Naive thymus-derived CD4-positive, alpha-beta T cell (primary cell): ENCODE results near the gene DIS3L2. TPM values are rescaled to one million over a fixed set of nuclear protein-coding genes. Genes with fewer than 3 reads are reported as not detected.
"Not testable (repeated sequence)": the region's sequence is repeated elsewhere in the genome, so short reads cannot be mapped to it uniquely, and the experiment has no call there.

Source experiments
- ATAC-seq: fragments of 150-1000 bp; cut with Tn5 transposase; 2 replicates; pipeline ENCODE4 v1.10.0; 2021; ENCODE audit warnings: mild to moderate bottlenecking, moderate library complexity
- CTCF ChIA-PET: fragments of 350-600 bp; sonication (Branson Sonifier 250); formaldehyde crosslinking; loops from one replicate; lab custom pipeline; 2021; ENCODE audit warnings: antibody characterized with exemption; lab: Charles Lee
- POLR2A ChIA-PET: fragments of 350-600 bp; sonication (Branson Sonifier 250); formaldehyde crosslinking; loops from one replicate; lab custom pipeline; 2021; ENCODE audit warnings: antibody characterized with exemption, inconsistent platforms; lab: Charles Lee
- DNase-seq, 9 donors: peaks; one replicate each; pipeline versions ENCODE4 v3.0.0 to v3.0.0-alpha.2; 2020 to 2022; ENCODE audit warnings: mixed read lengths in 1 of 9
- H3K27ac ChIP-seq: one replicate; pipeline ENCODE4 v1.7.0; 2013; ENCODE audit warnings: mild to moderate bottlenecking, low read depth, low read length, moderate library complexity
- H3K27me3 ChIP-seq, 2 donors: one replicate each; pipeline ENCODE4 v1.7.0; 2013; ENCODE audit warnings: low read length in 2 of 2, mild to moderate bottlenecking in 2 of 2, moderate library complexity in 2 of 2; ENCODE audit not compliant: control insufficient read depth in 2 of 2, insufficient read depth in 2 of 2
- H3K36me3 ChIP-seq, 3 experiments: 1 replicate in 2 of 3; 2 replicates in 1 of 3; pipeline ENCODE4 v1.7.0; 2013; ENCODE audit warnings: low read length in 3 of 3, mild to moderate bottlenecking in 3 of 3, moderate library complexity in 1 of 3; ENCODE audit not compliant: insufficient read depth in 3 of 3, control insufficient read depth in 2 of 3
- H3K4me1 ChIP-seq, 2 donors: one replicate each; pipeline ENCODE4 v1.7.0; 2013; ENCODE audit warnings: low read length in 2 of 2, mild to moderate bottlenecking in 2 of 2, moderate library complexity in 1 of 2; ENCODE audit not compliant: control insufficient read depth in 2 of 2, insufficient read depth in 2 of 2
- H3K4me3 ChIP-seq: 2 replicates; pipeline ENCODE4 v1.7.0; 2013; ENCODE audit warnings: mild to moderate bottlenecking, low read length
- H3K9me3 ChIP-seq, 3 experiments: 1 replicate in 2 of 3; 2 replicates in 1 of 3; pipeline ENCODE4 v1.7.0; 2013; ENCODE audit warnings: low read length in 3 of 3; ENCODE audit not compliant: control insufficient read depth in 2 of 3
- H3K27ac Mint-ChIP-seq, 9 donors: one replicate each; pipeline ENCODE4 v1.8.0; 2020 to 2022; ENCODE audit warnings: mixed read lengths in 9 of 9, mild to moderate bottlenecking in 8 of 9, moderate library complexity in 5 of 9, inconsistent platforms in 2 of 9
- H3K27me3 Mint-ChIP-seq, 5 donors: one replicate each; pipeline ENCODE4 v1.8.0; 2021 to 2022; ENCODE audit warnings: mixed read lengths in 5 of 5, mild to moderate bottlenecking in 1 of 5
- H3K36me3 Mint-ChIP-seq, 5 donors: one replicate each; pipeline ENCODE4 v1.8.0; 2020 to 2022; ENCODE audit warnings: mixed read lengths in 5 of 5, mild to moderate bottlenecking in 3 of 5, inconsistent platforms in 1 of 5
- H3K4me1 Mint-ChIP-seq, 7 donors: one replicate each; pipeline ENCODE4 v1.8.0; 2020 to 2022; ENCODE audit warnings: mixed read lengths in 7 of 7, mild to moderate bottlenecking in 3 of 7, inconsistent platforms in 1 of 7
- H3K4me3 Mint-ChIP-seq, 10 donors: one replicate each; pipeline ENCODE4 v1.8.0; 2020 to 2022; ENCODE audit warnings: mild to moderate bottlenecking in 10 of 10, mixed read lengths in 10 of 10, moderate library complexity in 6 of 10, inconsistent platforms in 2 of 10
- H3K9me3 Mint-ChIP-seq, 11 donors: one replicate each; pipeline ENCODE4 v1.8.0; 2020 to 2022; ENCODE audit warnings: mixed read lengths in 11 of 11, mild to moderate bottlenecking in 4 of 11, inconsistent platforms in 1 of 11, moderate library complexity in 1 of 11
- intact Hi-C, 2 donors: fragments of 100-400 bp; cut with micrococcal nuclease; formaldehyde crosslinking; loops; one replicate each; pipeline ENCODE4 v1.15.1; 2023
- polyA plus RNA-seq, 2 donors: library from polyadenylated mRNA; unstranded; fragments of 300-500 nt; fragmentation: Illumina TruSeq; gene quantifications; one replicate each; pipeline ENCODE4 v1.2.3, GENCODE V29; 2021
- total RNA-seq, 6 experiments: library from RNA in 5 of 6; stranded (reverse) in 5 of 6; gene quantifications; 1 replicate in 5 of 6; 2 replicates in 1 of 6; pipeline ENCODE4 v1.2.3 and lab custom pipeline; 2021 to 2026

DIS3L2 gene
- total and polyA plus RNA-seq, 7 experiments from 2014 or later, result 17.9 to 78.4 (median 59.7) TPM

GRCh38 chr2:231940795-231941194 is 20.7 kb upstream of the DIS3L2 start:
- intact Hi-C loops, result no loop called here
- ATAC-seq, result no peak
- peaks cover 0 to 19% (median 4%) of the 10 kb centered on the region in 5 donors for H3K27me3 Mint-ChIP-seq

GRCh38 chr2:231941673-231942072 is 19.8 kb upstream of the DIS3L2 start:
- POLR2A ChIA-PET, result no interaction called here
- Histone ChIP-seq H3K27ac (no peak overlapping the region), H3K9me3 (no peaks in the 10 kb centered on the region), H3K4me1 (no peaks in the 10 kb centered on the region), H3K27me3 (no peaks in the 10 kb centered on the region), H3K36me3 (no peaks in the 10 kb centered on the region), H3K4me3 (no peak overlapping the region)
- no peak for DNase-seq
- Mint-ChIP-seq H3K36me3 (no peaks in the 10 kb centered on the region), H3K9me3 (no peaks in the 10 kb centered on the region), H3K27ac (no peak overlapping the region), H3K27me3 (peaks cover 0 to 19% (median 4%) of the 10 kb centered on the region in 5 donors), H3K4me1 (no peaks in the 10 kb centered on the region), H3K4me3 (no peak overlapping the region)
- CTCF ChIA-PET, result interaction anchor here (0.6 kb wide), 1 partner anchor 62 kb away, joined by 3 read pairs; no protein-coding TSS in a partner anchor
- intact Hi-C loops, result no loop called here
- ATAC-seq, result no peak

More at GRCh38 chr2:231940795-231941194, 20.7 kb upstream of the DIS3L2 start:
- ChIA-PET POLR2A (no interaction called here), CTCF (no interaction called here)
- H3K36me3 ChIP-seq, result no peaks in the 10 kb centered on the region
- no peak overlapping the region for H3K4me3 ChIP-seq
- H3K9me3 Mint-ChIP-seq, result no peaks in the 10 kb centered on the region
- no peaks in the 10 kb centered on the region for H3K4me1 ChIP-seq
- H3K4me3 Mint-ChIP-seq, result no peak overlapping the region
- H3K27ac Mint-ChIP-seq, result no peak overlapping the region
- H3K9me3 ChIP-seq, result no peaks in the 10 kb centered on the region
- H3K4me1 Mint-ChIP-seq, result no peaks in the 10 kb centered on the region
- H3K27me3 ChIP-seq, result no peaks in the 10 kb centered on the region
- no peaks in the 10 kb centered on the region for H3K36me3 Mint-ChIP-seq
- DNase-seq, result no peak
- H3K27ac ChIP-seq, result no peak overlapping the region

- no peaks in the 10 kb centered on the region for H3K9me3 ChIP-seq
- no peak for DNase-seq
- no peaks in the 10 kb centered on the region for H3K27me3 ChIP-seq
- no peaks in the 10 kb centered on the region for H3K4me1 ChIP-seq
- ChIA-PET POLR2A (no interaction called here), CTCF (no interaction called here)
- H3K4me3 ChIP-seq, result no peak overlapping the region
- intact Hi-C loops, result no loop called here
- Mint-ChIP-seq H3K27me3 (peaks cover 0 to 19% (median 4%) of the 10 kb centered on the region in 5 donors), H3K4me1 (no peaks in the 10 kb centered on the region), H3K9me3 (no peaks in the 10 kb centered on the region), H3K27ac (no peak overlapping the region), H3K36me3 (no peaks in the 10 kb centered on the region), H3K4me3 (no peak overlapping the region)
- no peak overlapping the region for H3K27ac ChIP-seq
- no peak for ATAC-seq
- H3K36me3 ChIP-seq, result no peaks in the 10 kb centered on the region
Observed at GRCh38 chr2:231942180-231942579, 19.3 kb upstream of the DIS3L2 start.

GRCh38 chr2:231946241-231946814 is 15.2 kb upstream of the DIS3L2 start:
- Histone ChIP-seq H3K4me3 (no peak overlapping the region), H3K36me3 (no peaks in the 10 kb centered on the region), H3K27me3 (no peaks in the 10 kb centered on the region), H3K27ac (no peak overlapping the region), H3K4me1 (no peaks in the 10 kb centered on the region), H3K9me3 (no peaks in the 10 kb centered on the region)
- peaks cover 0 to 2% (median 0%) of the 10 kb centered on the region in 11 donors for H3K9me3 Mint-ChIP-seq
- intact Hi-C loops, result no loop called here
- H3K27ac Mint-ChIP-seq, result no peak overlapping the region
- H3K4me3 Mint-ChIP-seq, result no peak overlapping the region
- ChIA-PET CTCF (no interaction called here), POLR2A (no interaction called here)
- H3K4me1 Mint-ChIP-seq, result no peaks in the 10 kb centered on the region
- peaks cover 0 to 3% (median 0%) of the 10 kb centered on the region in 5 donors for H3K36me3 Mint-ChIP-seq
- no peak for ATAC-seq
- DNase-seq, result no peak
- peaks cover 0 to 16% (median 5%) of the 10 kb centered on the region in 5 donors for H3K27me3 Mint-ChIP-seq

- ATAC-seq, H3K4me1 Mint-ChIP-seq, intact Hi-C loops, H3K9me3 ChIP-seq, H3K9me3 Mint-ChIP-seq, CTCF ChIA-PET, H3K4me1 ChIP-seq, H3K4me3 Mint-ChIP-seq, H3K36me3 Mint-ChIP-seq, H3K27ac ChIP-seq, H3K4me3 ChIP-seq, DNase-seq, H3K27me3 ChIP-seq, H3K36me3 ChIP-seq, POLR2A ChIA-PET, H3K27ac Mint-ChIP-seq: not testable (repeated sequence)
- H3K27me3 Mint-ChIP-seq, result peaks cover 0 to 17% (median 5%) of the 10 kb centered on the region in 5 donors
Observed at GRCh38 chr2:231947112-231947511, 14.4 kb upstream of the DIS3L2 start.

- POLR2A ChIA-PET, result no interaction called here
Observed at GRCh38 chr2:231947694-231948093, 13.8 kb upstream of the DIS3L2 start.

GRCh38 chr2:231951452-231952035 is 10.0 kb upstream of the DIS3L2 start:
- Histone ChIP-seq H3K36me3 (no peaks in the 10 kb centered on the region), H3K9me3 (no peaks in the 10 kb centered on the region), H3K27me3 (no peaks in the 10 kb centered on the region), H3K27ac (no peak overlapping the region), H3K4me3 (no peak overlapping the region), H3K4me1 (no peaks in the 10 kb centered on the region)
- Mint-ChIP-seq H3K4me1 (no peaks in the 10 kb centered on the region), H3K27me3 (peaks cover 13 to 41% (median 18%) of the 10 kb centered on the region in 5 donors), H3K4me3 (no peak overlapping the region), H3K27ac (no peak overlapping the region), H3K36me3 (peaks cover 0 to 3% (median 0%) of the 10 kb centered on the region in 5 donors), H3K9me3 (peaks cover 0 to 4% (median 0%) of the 10 kb centered on the region in 11 donors)
- no peak for ATAC-seq
- CTCF ChIA-PET, result no interaction called here
- intact Hi-C loops, result no loop called here
- DNase-seq, result no peak
- POLR2A ChIA-PET, result no interaction called here

More at GRCh38 chr2:231947694-231948093, 13.8 kb upstream of the DIS3L2 start:
- H3K27me3 Mint-ChIP-seq, result peaks cover 0 to 17% (median 5%) of the 10 kb centered on the region in 5 donors
- no peak overlapping the region for H3K27ac Mint-ChIP-seq
- Histone ChIP-seq H3K27ac (no peak overlapping the region), H3K27me3 (no peaks in the 10 kb centered on the region), H3K4me1 (no peaks in the 10 kb centered on the region), H3K36me3 (no peaks in the 10 kb centered on the region), H3K4me3 (no peak overlapping the region), H3K9me3 (no peaks in the 10 kb centered on the region)
- H3K4me3 Mint-ChIP-seq, result no peak overlapping the region
- CTCF ChIA-PET, result interaction anchor here (0.7 kb wide), 1 partner anchor 11 kb away, joined by 4 read pairs; no protein-coding TSS in a partner anchor
- intact Hi-C loops, result no loop called here
- no peak for ATAC-seq
- DNase-seq, result no peak
- H3K4me1 Mint-ChIP-seq, result no peaks in the 10 kb centered on the region
- peaks cover 0 to 3% (median 0%) of the 10 kb centered on the region in 5 donors for H3K36me3 Mint-ChIP-seq
- peaks cover 0 to 4% (median 0%) of the 10 kb centered on the region in 11 donors for H3K9me3 Mint-ChIP-seq
